HG02571 (cell line): ENCODE data around the gene P2RY13.

ENCODE experiments used
- ATAC-seq: cut with Tn5 transposase; IDR thresholded peaks from one replicate; pipeline ENCODE4 v1.9.1; 2021; ENCODE audit warnings: mild to moderate bottlenecking, moderate library complexity; ENCODE audit not compliant: unreplicated experiment

Gene P2RY13

DNA sequence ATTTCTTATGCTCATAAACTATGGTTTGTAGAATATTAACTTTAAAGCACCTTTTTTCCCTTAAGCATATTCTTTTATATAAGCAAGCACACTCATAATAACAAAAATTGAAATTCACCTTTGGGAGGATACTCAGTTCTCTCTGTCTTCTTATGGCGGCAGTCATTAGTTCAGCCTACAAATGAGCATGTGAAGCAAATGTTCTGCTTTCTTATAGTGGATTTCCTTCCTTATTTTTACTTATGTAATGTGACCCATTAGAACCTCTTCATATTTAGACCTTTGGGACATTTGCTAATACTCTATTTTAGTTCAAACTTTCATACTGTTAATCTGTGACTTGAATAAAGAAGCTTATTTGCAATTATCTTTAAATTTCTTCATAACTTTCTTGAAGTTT, at the start of gene P2RY13:
TSS of gene P2RY13 (minus strand) at position 187 of the 400 bp plus-strand sequence. CDS start at position 166, 21 bp downstream.
- no peak for ATAC-seq

- ATAC-seq = peak; percentile 65
These were observed 48.5 kb upstream of the P2RY13 start for GRCh38 chr3:151377768-151378385.

GRCh38 chr3:151372063-151372820, 42.9 kb upstream of the P2RY13 start:
- no peak for ATAC-seq

- no peak for ATAC-seq
These were observed 42.2 kb upstream of the P2RY13 start for GRCh38 chr3:151371526-151371925.

DNA sequence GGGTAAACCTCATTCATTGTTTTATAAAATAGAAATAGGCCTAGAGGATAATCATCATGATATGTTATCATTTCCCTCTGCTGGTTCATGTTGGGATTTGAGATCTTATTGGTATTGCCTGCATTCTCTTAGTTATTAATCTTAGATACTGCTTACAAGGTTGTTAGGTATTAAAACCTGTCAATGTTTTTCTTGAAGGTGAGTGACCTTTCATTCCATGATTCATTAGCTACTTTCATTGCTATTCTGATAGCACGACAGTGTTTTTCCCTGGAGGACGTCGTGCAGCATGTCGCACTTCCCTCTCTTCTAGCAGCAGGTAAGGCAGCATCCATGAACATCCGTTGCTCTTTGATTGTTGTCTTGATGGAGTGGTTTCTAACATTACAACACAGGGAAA, 38.1 kb upstream of the P2RY13 start:
- no peak for ATAC-seq

DNA sequence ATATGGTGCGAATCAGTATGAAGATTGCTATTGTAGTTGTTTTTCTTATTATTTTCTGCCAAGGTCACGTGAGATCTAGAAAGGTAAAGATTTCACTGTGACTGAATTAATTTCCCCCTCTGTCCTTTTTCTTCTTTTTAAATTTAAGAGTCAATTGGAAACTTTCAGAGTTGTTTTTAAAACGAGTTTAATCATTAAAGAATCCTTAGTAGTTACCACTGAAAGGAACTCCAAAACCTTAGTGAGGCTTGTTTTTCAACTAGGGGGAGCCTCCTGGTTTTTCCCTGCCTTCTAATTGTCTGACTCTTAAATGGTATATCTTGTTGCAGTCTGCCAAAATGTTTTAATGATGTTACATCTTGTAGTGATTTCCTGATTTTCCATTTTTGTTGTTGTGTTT, 37.6 kb upstream of the P2RY13 start:
- no peak for ATAC-seq

DNA sequence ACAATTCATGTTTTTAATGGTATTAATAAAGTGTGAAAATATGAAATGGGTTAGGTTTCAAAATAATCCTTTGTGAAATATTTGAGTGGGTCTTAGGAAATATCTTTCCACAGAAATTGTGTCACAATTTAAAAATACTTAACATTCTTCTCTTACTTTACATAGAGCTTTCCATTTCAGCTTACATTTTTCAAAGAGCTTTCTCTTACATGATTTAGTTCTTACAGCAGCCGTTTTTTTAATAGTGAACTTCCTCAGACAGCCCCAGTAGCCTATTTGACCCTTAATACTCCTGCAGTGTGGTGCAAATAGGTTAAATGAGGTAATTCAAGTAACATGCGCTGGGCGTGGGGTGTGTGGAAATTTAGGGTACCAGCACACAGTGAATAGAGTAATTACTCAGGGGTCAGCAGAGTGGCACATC, 33.4 kb upstream of the P2RY13 start:
- ATAC-seq = no peak

DNA sequence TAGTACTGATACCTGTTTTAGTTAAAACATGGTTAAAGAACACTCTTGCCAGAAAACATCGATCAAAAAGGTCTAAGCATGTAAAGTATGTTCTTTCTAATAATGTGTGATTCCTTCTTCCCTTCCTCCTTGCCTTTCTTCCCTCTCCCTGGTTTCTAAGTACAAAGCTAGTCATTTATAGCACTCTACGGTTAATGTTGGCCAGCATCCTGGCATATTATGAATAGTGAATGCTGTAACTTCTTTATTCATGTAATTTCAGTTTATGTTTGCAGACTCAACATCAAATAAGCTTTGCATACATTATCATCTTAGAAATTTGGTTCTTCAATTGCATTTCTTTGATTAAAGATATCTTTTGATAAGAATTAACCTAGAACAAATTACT, 28.1 kb upstream of the P2RY13 start:
- ATAC-seq = no peak

GRCh38 chr3:151356794-151357462, 27.6 kb upstream of the P2RY13 start:
- no peak for ATAC-seq

GRCh38 chr3:151351648-151352047, 22.3 kb upstream of the P2RY13 start:
- no peak for ATAC-seq

GRCh38 chr3:151351219-151351618, 21.9 kb upstream of the P2RY13 start:
- ATAC-seq = peak; percentile 89

- ATAC-seq = no peak
These were observed 21.3 kb upstream of the P2RY13 start for GRCh38 chr3:151350656-151351055.

DNA sequence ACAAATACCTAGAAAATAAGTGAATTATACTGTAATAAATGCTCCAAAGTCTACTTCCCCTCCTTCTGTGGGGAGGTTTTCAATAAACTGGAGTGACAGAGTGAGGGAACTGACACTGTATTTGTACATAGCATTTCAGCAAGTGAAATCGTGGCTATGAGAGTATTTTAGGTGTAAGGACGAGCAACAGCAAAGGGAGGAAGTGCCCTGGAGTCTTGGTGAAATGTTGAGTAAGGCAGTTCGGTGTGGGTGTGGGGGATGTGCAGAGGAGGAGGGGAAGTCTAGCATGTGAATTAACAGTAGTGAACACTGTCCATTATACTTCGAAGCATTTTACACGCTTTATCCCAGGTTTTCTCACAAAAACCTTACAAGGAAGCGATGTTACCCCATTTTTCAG, 18.1 kb upstream of the P2RY13 start:
- ATAC-seq = no peak

- no peak for ATAC-seq
These were observed 16.9 kb upstream of the P2RY13 start for GRCh38 chr3:151346292-151346691.

DNA sequence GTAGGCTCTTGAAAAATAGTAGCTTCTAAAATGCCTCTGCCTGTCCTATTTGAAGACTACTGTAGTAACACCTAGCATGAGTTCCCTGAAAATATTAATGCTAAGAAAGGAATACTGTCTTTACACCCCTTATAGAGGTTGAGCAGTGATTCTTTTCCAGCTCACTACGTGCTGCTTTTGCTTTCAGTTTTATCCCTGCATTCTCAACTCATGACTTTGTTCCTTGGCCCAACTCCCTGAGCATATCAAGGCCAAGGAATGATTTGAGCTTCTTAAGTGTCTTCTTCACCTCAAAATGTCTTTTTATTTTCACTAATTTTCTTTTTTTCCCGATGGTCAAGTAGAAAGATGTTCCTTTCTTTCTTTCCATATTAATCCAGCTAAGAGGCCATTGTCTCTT, 16.5 kb upstream of the P2RY13 start:
- ATAC-seq = no peak

DNA sequence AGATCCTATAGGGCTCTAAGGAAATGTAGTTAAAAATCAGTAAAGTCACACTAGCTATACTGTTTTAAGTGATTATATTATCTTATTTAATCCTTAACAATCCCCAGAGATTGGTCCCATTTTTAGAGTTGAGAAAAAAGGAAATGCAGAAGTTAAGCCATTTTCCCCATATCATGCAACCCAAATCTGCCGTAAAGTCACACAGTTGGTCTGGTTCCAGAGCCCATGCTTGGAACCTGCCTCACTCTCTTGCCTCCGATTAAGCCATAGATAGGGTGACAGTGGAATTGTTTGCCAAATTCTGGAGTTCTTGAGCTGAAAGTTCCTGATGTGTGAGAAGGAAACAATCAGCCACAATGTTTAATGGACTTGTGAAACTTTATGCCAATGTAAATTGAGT, 2.3 kb upstream of the P2RY13 start:
- no peak for ATAC-seq

- no peak for ATAC-seq
These were observed 1.6 kb upstream of the P2RY13 start for GRCh38 chr3:151330899-151331298.

GRCh38 chr3:151330379-151330778, 1.0 kb upstream of the P2RY13 start:
- no peak for ATAC-seq

DNA sequence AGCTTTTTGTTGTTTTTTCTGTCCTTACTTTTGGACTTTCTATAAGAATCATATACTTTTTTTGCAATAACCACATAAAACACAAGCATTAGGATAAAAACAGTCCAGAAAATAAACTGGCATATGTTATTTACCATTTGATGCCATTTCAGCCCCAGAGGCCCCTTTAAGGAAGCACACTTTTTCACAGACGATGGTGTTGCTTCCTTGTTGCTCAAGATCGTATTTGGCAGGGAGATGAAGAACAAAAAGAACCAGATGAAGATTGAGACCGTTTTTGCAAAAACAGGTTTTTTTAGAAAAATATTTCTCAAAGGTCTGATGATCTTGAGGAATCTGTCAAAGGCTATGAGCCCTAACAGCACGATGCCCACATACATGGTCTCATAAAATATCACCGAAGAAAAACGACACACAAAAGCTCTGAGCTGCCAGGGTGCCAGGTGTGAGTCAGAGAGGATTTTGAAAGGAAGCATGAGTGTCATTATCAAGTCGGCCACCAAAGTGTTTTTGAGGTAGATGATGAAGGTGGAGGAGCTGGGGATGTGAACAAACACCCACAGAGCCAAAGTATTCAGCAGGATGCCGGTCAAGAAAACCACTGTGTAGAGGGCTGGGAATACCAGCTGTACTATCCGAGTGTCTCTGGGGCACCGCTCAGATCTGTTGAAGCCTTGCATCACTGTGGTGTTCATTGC, 902 bp downstream of the P2RY13 start:
- no peak for ATAC-seq

GRCh38 chr3:151327571-151328198, 1.7 kb downstream of the P2RY13 start:
- no peak for ATAC-seq

- no peak for ATAC-seq
These were observed 6.8 kb downstream of the P2RY13 start for GRCh38 chr3:151322511-151322910.
